ENCODE measurements around the gene AACS. TPM values are rescaled to one million over a fixed set of nuclear protein-coding genes. Genes with fewer than 3 reads are reported as not detected.

Gene AACS
- total and polyA plus RNA-seq, 2 of the 13 experiments (the other 11 are each of a cell fraction or from before 2014, with no cell fraction given) = 23.3 to 28.8 TPM

GRCh38 chr12:125148316-125148715 is 83.1 kb downstream of the AACS start:
- DNase-seq (ENCODE audit: low spot score) (no peak), FAIRE-seq (no peak), ATAC-seq (no peak)
- no peak overlapping the region for H3K4me3 ChIP-seq (replicated peaks in 1 of 3; ENCODE audit: insufficient read depth in 1 of 3, low read depth in 2 of 3, low read length in 3 of 3)
- H3K27me3 ChIP-seq (ENCODE audit: control insufficient read depth in 1 of 2, insufficient read depth in 2 of 2, low read length in 2 of 2) = peaks cover 0 to 4% of the 10 kb centered on the region in 2 experiments; a peak in 3 of 5 replicates
- WGBS (ENCODE audit: low lambda C conversion rate) = 50% methylated on average over 6 of the region's 6 CpGs
- no TSS peak for BruUV-seq (replicated peaks)
- H3K27ac ChIP-seq (ENCODE audit: extremely low read length, insufficient read depth, low read length) = no peak overlapping the region
- in situ Hi-C loops (cut with HindIII; ENCODE audit: extremely low pct_ligation_motif_present, low pct_unique_long_range_greater_than_20kb) = no loop called here
- peaks cover 6% of the 10 kb centered on the region; the same call in 1 of the 2 replicates for H3K4me1 ChIP-seq (ENCODE audit: insufficient read depth, low read length)
- H3K9me3 ChIP-seq (ENCODE audit: low read length) = no peaks in the 10 kb centered on the region
- intact Hi-C loops (cut with micrococcal nuclease; ENCODE audit: unreplicated experiment) = no loop called here
- CTCF ChIA-PET (ENCODE audit: low intra/inter-chr PET ratio, low total read pairs) = no interaction called here
- POLR2A ChIA-PET = no interaction called here
- H2AFZ ChIP-seq (ENCODE audit: low read length) = no peak overlapping the region
- H3K79me2 ChIP-seq (ENCODE audit: insufficient read depth, low read length) = no peaks in the 10 kb centered on the region
- no peak overlapping the region for H3K9ac ChIP-seq (ENCODE audit: insufficient read depth, low read depth, low read length)
- no peaks in the 10 kb centered on the region for H4K20me1 ChIP-seq (ENCODE audit: insufficient read depth, low read length)
- H3K4me2 ChIP-seq (ENCODE audit: low read depth, low read length) = no peak overlapping the region
- H3K36me3 ChIP-seq (replicated peaks in 1 of 2; ENCODE audit: control insufficient read depth in 1 of 2, insufficient read depth in 2 of 2, low read length in 2 of 2) = no peaks in the 10 kb centered on the region
- TF ChIP-seq CBX1 (IDR thresholded peaks at IDR 0.05; ENCODE audit: low read depth) (no peak), TAF1 (CRISPR knock-in tag; IDR thresholded peaks at IDR 0.05) (no peak), HOXA9 (CRISPR knock-in tag; IDR thresholded peaks at IDR 0.05; ENCODE audit: borderline replicate concordance) (no peak), ZNF839 (CRISPR knock-in tag; IDR thresholded peaks at IDR 0.05; ENCODE audit: borderline replicate concordance) (no peak), ERF (CRISPR knock-in tag; IDR thresholded peaks at IDR 0.05) (no peak), MBNL3 (CRISPR knock-in tag; conservative IDR thresholded peaks at IDR 0.05) (no peak), ZFP37 (CRISPR knock-in tag; IDR thresholded peaks at IDR 0.05; ENCODE audit: borderline replicate concordance) (no peak), ZBTB43 (CRISPR knock-in tag; conservative IDR thresholded peaks at IDR 0.05) (no peak), ZNF615 (CRISPR knock-in tag; IDR thresholded peaks at IDR 0.05; ENCODE audit: borderline replicate concordance) (no peak), ZNF317 (CRISPR knock-in tag; IDR thresholded peaks at IDR 0.05) (no peak), HMGXB4 (CRISPR knock-in tag; IDR thresholded peaks at IDR 0.05; ENCODE audit: borderline replicate concordance in 1 of 2, low read depth in 1 of 2) (no peak), ZNF616 (CRISPR knock-in tag; IDR thresholded peaks at IDR 0.05; ENCODE audit: low read depth) (no peak), FOSL2 (CRISPR knock-in tag; IDR thresholded peaks at IDR 0.05) (no peak), BCL6 (CRISPR knock-in tag; IDR thresholded peaks at IDR 0.05) (no peak), ZNF747 (CRISPR knock-in tag; IDR thresholded peaks at IDR 0.05; ENCODE audit: borderline replicate concordance) (no peak), DNMT1 (CRISPR knock-in tag; IDR thresholded peaks at IDR 0.05) (no peak), KLF16 (CRISPR knock-in tag; IDR thresholded peaks at IDR 0.05) (no peak), ZNF142 (CRISPR knock-in tag; IDR thresholded peaks at IDR 0.05) (no peak)
